ENCODE measurements around the gene ANKRD6. TPM values are rescaled to one million over a fixed set of nuclear protein-coding genes. Genes with fewer than 3 reads are reported as not detected.

ANKRD6 gene
- total and polyA plus RNA-seq, 11 donors, result 3.5 to 14.1 (median 10.2) TPM

- Histone ChIP-seq H3K27ac (peak overlapping the region in 6 of 12 donors; percentile 5 to 78 (median 66)), H3K27me3 (no peaks in the 10 kb centered on the region), H3K36me3 (no peaks in the 10 kb centered on the region), H3K4me1 (peaks cover 3 to 42% (median 24%) of the 10 kb centered on the region in 12 donors), H3K4me3 (no peak overlapping the region), H3K9me3 (no peaks in the 10 kb centered on the region)
- intact Hi-C loops (cut with DNase I), result no loop called here
- DNase-seq, result no peak
- TF ChIP-seq, protein P1, sequence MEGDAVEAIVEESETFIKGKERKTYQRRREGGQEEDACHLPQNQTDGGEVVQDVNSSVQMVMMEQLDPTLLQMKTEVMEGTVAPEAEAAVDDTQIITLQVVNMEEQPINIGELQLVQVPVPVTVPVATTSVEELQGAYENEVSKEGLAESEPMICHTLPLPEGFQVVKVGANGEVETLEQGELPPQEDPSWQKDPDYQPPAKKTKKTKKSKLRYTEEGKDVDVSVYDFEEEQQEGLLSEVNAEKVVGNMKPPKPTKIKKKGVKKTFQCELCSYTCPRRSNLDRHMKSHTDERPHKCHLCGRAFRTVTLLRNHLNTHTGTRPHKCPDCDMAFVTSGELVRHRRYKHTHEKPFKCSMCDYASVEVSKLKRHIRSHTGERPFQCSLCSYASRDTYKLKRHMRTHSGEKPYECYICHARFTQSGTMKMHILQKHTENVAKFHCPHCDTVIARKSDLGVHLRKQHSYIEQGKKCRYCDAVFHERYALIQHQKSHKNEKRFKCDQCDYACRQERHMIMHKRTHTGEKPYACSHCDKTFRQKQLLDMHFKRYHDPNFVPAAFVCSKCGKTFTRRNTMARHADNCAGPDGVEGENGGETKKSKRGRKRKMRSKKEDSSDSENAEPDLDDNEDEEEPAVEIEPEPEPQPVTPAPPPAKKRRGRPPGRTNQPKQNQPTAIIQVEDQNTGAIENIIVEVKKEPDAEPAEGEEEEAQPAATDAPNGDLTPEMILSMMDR (IDR thresholded peaks at IDR 0.05), result peak in 2 of 12 donors; percentile 16 to 18
- TF ChIP-seq POLR2A (IDR thresholded peaks at IDR 0.05), result no peak
- peak in 3 of 4 donors; percentile 12 to 58 (median 45) for ATAC-seq
- 82 to 95% (median 89%) methylated on average over 1 of the region's 1 CpG for WGBS, 4 donors
These were observed 48.7 kb downstream of the ANKRD6 start for GRCh38 chr6:89481695-89482094.

DNA sequence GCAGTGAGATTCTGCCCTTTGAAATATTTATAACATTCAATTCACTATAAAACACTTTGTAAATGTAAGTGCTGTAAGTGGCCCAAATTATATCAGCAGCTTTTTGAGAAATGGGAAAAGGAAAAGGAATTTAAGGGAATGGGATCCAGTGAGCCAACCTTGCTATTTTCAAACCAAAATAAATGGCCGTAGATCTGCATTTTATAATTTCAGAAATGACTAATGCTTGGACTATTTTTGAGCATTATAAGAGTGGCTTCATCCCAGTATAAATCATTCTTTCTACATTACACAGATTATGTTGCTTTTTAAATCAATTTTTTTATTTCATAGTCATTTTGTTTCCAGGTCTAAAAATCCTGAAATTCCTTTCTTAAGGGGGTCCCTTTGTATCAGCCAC lies 49.2 kb downstream of the ANKRD6 start:
- Histone ChIP-seq H3K36me3 (no peaks in the 10 kb centered on the region), H3K9me3 (no peaks in the 10 kb centered on the region), H3K27ac (peak overlapping the region in 7 of 12 donors; percentile 5 to 78 (median 62)), H3K4me1 (peaks cover 3 to 42% (median 24%) of the 10 kb centered on the region in 12 donors), H3K4me3 (no peak overlapping the region), H3K27me3 (no peaks in the 10 kb centered on the region)
- ATAC-seq, result no peak
- WGBS, 4 donors, result 50 to 80% (median 66%) methylated on average over 1 of the region's 1 CpG
- DNase-seq, result no peak
- no peak for TF ChIP-seq POLR2A (IDR thresholded peaks at IDR 0.05)
- TF ChIP-seq, protein P1 (IDR thresholded peaks at IDR 0.05), result no peak
- intact Hi-C loops (cut with DNase I), result no loop called here

- 43 to 53% (median 49%) methylated on average over 7 of the region's 7 CpGs for WGBS, 4 donors
- intact Hi-C loops (cut with DNase I), result no loop called here
- peaks cover 3 to 42% (median 24%) of the 10 kb centered on the region in 12 donors for H3K4me1 ChIP-seq
- H3K27me3 ChIP-seq, result no peaks in the 10 kb centered on the region
- peak overlapping the region in 10 of 12 donors; percentile 29 to 78 (median 59) for H3K27ac ChIP-seq
- no peaks in the 10 kb centered on the region for H3K36me3 ChIP-seq
- peak overlapping the region in 2 of 12 donors; percentile 12 to 23 for H3K4me3 ChIP-seq
- DNase-seq (peak; percentile 32 to 67 (median 52)), ATAC-seq (peak; percentile 76 to 90 (median 86))
- no peaks in the 10 kb centered on the region for H3K9me3 ChIP-seq
- no peak for TF ChIP-seq POLR2A (IDR thresholded peaks at IDR 0.05)
- TF ChIP-seq, protein P1 (IDR thresholded peaks at IDR 0.05), result no peak
These were observed 50.3 kb downstream of the ANKRD6 start for GRCh38 chr6:89483111-89483720.

GRCh38 chr6:89485320-89485719 lies 52.4 kb downstream of the ANKRD6 start:
- no peak overlapping the region for H3K4me3 ChIP-seq
- H3K36me3 ChIP-seq, result no peaks in the 10 kb centered on the region
- DNase-seq, result no peak
- intact Hi-C loops (cut with DNase I), result loop anchor here in 1 of 10 donors (5.0 kb wide), 1 partner anchor 47 kb away; no protein-coding TSS in a partner anchor
- no peak for ATAC-seq
- TF ChIP-seq POLR2A (IDR thresholded peaks at IDR 0.05), result no peak
- TF ChIP-seq, protein P1 (IDR thresholded peaks at IDR 0.05), result no peak
- H3K27ac ChIP-seq, result no peak overlapping the region
- 85 to 93% (median 91%) methylated on average over 3 of the region's 3 CpGs for WGBS, 4 donors
- H3K4me1 ChIP-seq, result peaks cover 3 to 42% (median 24%) of the 10 kb centered on the region in 12 donors
- H3K9me3 ChIP-seq, result no peaks in the 10 kb centered on the region
- H3K27me3 ChIP-seq, result no peaks in the 10 kb centered on the region

Data from heart left ventricle (tissue), 16 donors.